HUES48 (cell line): ENCODE data around the gene KRTAP5-6.

Experiments used
- H3K27ac ChIP-seq: one replicate; pipeline ENCODE4 v1.7.0; 2013; ENCODE audit warnings: low read depth, low read length, inconsistent platforms
- H3K27me3 ChIP-seq: 2 replicates; pipeline ENCODE4 v1.6.1; 2013; ENCODE audit warnings: mild to moderate bottlenecking, low read length; ENCODE audit not compliant: control insufficient read depth, insufficient read depth
- H3K36me3 ChIP-seq: 2 replicates; pipeline ENCODE4 v1.6.1; 2013; ENCODE audit warnings: low read length; ENCODE audit not compliant: control insufficient read depth, insufficient read depth
- H3K4me1 ChIP-seq: 2 replicates; pipeline ENCODE4 v1.6.1; 2013; ENCODE audit warnings: mild to moderate bottlenecking, low read length; ENCODE audit not compliant: control insufficient read depth, insufficient read depth
- H3K4me3 ChIP-seq: 2 replicates; pipeline ENCODE4 v1.5.1; 2013; ENCODE audit warnings: mild to moderate bottlenecking, low read depth, low read length
- H3K9ac ChIP-seq: 2 replicates; pipeline ENCODE4 v1.6.1; 2013; ENCODE audit warnings: mild to moderate bottlenecking, low read depth, low read length, moderate library complexity
- H3K9me3 ChIP-seq: 2 replicates; pipeline ENCODE4 v1.6.1; 2013; ENCODE audit warnings: low read length; ENCODE audit not compliant: control insufficient read depth, insufficient read depth

KRTAP5-6 gene

GRCh38 chr11:1738380-1738779 is 41.4 kb downstream of the KRTAP5-6 start:
- H3K27me3 ChIP-seq = peaks cover 10% of the 10 kb centered on the region; the same call in 1 of the 2 replicates
- H3K4me3 ChIP-seq = no peak overlapping the region
- no peak overlapping the region for H3K27ac ChIP-seq
- no peaks in the 10 kb centered on the region for H3K4me1 ChIP-seq
- H3K9ac ChIP-seq = no peak overlapping the region
- H3K36me3 ChIP-seq = no peaks in the 10 kb centered on the region
- H3K9me3 ChIP-seq = no peaks in the 10 kb centered on the region; the same call in 1 of the 2 replicates

GRCh38 chr11:1739576-1739975 is 42.6 kb downstream of the KRTAP5-6 start:
- Histone ChIP-seq H3K9me3 (no peaks in the 10 kb centered on the region; the same call in 1 of the 2 replicates), H3K4me3 (no peak overlapping the region), H3K36me3 (no peaks in the 10 kb centered on the region), H3K4me1 (no peaks in the 10 kb centered on the region), H3K9ac (no peak overlapping the region), H3K27ac (no peak overlapping the region), H3K27me3 (peaks cover 16% of the 10 kb centered on the region)

GRCh38 chr11:1740786-1741530 is 44.0 kb downstream of the KRTAP5-6 start:
- Histone ChIP-seq H3K27me3 (peaks cover 16% of the 10 kb centered on the region), H3K9ac (no peak overlapping the region), H3K4me3 (no peak overlapping the region), H3K27ac (no peak overlapping the region), H3K9me3 (no peaks in the 10 kb centered on the region; the same call in 1 of the 2 replicates), H3K4me1 (no peaks in the 10 kb centered on the region), H3K36me3 (no peaks in the 10 kb centered on the region)

- Histone ChIP-seq H3K4me3 (no peak overlapping the region), H3K9ac (no peak overlapping the region), H3K27ac (no peak overlapping the region), H3K27me3 (peaks cover 16% of the 10 kb centered on the region), H3K4me1 (no peaks in the 10 kb centered on the region), H3K9me3 (no peaks in the 10 kb centered on the region; the same call in 1 of the 2 replicates), H3K36me3 (no peaks in the 10 kb centered on the region)
These were observed 44.7 kb downstream of the KRTAP5-6 start for GRCh38 chr11:1741741-1742140.

GRCh38 chr11:1742371-1742770 is 45.4 kb downstream of the KRTAP5-6 start:
- Histone ChIP-seq H3K4me3 (no peak overlapping the region), H3K27ac (no peak overlapping the region), H3K36me3 (no peaks in the 10 kb centered on the region), H3K9me3 (no peaks in the 10 kb centered on the region), H3K27me3 (peaks cover 18% of the 10 kb centered on the region), H3K4me1 (no peaks in the 10 kb centered on the region), H3K9ac (no peak overlapping the region)

GRCh38 chr11:1742869-1743584 is 46.0 kb downstream of the KRTAP5-6 start:
- Histone ChIP-seq H3K27ac (no peak overlapping the region), H3K27me3 (peaks cover 25% of the 10 kb centered on the region), H3K9me3 (no peaks in the 10 kb centered on the region), H3K9ac (no peak overlapping the region), H3K4me3 (no peak overlapping the region), H3K36me3 (no peaks in the 10 kb centered on the region), H3K4me1 (no peaks in the 10 kb centered on the region)

GRCh38 chr11:1743585-1744136 is 46.7 kb downstream of the KRTAP5-6 start:
- Histone ChIP-seq H3K4me1 (no peaks in the 10 kb centered on the region), H3K4me3 (no peak overlapping the region), H3K36me3 (no peaks in the 10 kb centered on the region), H3K27ac (no peak overlapping the region), H3K9ac (no peak overlapping the region), H3K9me3 (no peaks in the 10 kb centered on the region), H3K27me3 (peaks cover 31% of the 10 kb centered on the region)

- H3K27me3 ChIP-seq = peaks cover 37% of the 10 kb centered on the region
- H3K36me3 ChIP-seq = no peaks in the 10 kb centered on the region
- H3K9ac ChIP-seq = no peak overlapping the region
- no peak overlapping the region for H3K27ac ChIP-seq
- no peaks in the 10 kb centered on the region for H3K4me1 ChIP-seq
- no peaks in the 10 kb centered on the region for H3K9me3 ChIP-seq
- H3K4me3 ChIP-seq = no peak overlapping the region
These were observed 47.3 kb downstream of the KRTAP5-6 start for GRCh38 chr11:1744137-1744886.

- Histone ChIP-seq H3K4me1 (no peaks in the 10 kb centered on the region), H3K27ac (no peak overlapping the region), H3K9ac (no peak overlapping the region), H3K9me3 (no peaks in the 10 kb centered on the region), H3K4me3 (no peak overlapping the region), H3K36me3 (no peaks in the 10 kb centered on the region), H3K27me3 (peaks cover 40% of the 10 kb centered on the region)
These were observed 48.1 kb downstream of the KRTAP5-6 start for GRCh38 chr11:1744891-1745700.

- H3K4me3 ChIP-seq = no peak overlapping the region
- H3K4me1 ChIP-seq = no peaks in the 10 kb centered on the region
- H3K9me3 ChIP-seq = no peaks in the 10 kb centered on the region
- no peak overlapping the region for H3K27ac ChIP-seq
- peaks cover 41% of the 10 kb centered on the region for H3K27me3 ChIP-seq
- H3K36me3 ChIP-seq = no peaks in the 10 kb centered on the region
- no peak overlapping the region for H3K9ac ChIP-seq
These were observed 48.8 kb downstream of the KRTAP5-6 start for GRCh38 chr11:1745701-1746320.
